Stimulated activated CD4-positive, alpha-beta T cell treated with anti-CD3 and anti-CD28 coated beads, Interleukin-1b, Interleukin-23, amount 100 ng/mL, for 24 hours (primary cell): ENCODE measurements around the gene ZC3H7B.
"Not testable (repeated sequence)": the region's sequence is repeated elsewhere in the genome, so short reads cannot be mapped to it uniquely, and the experiment has no call there.

Source experiments
- DNase-seq, 4 experiments: peaks; one replicate each; pipeline ENCODE4 v3.0.0-alpha.2; 2020; ENCODE audit warnings: low read depth in 4 of 4, low spot score in 1 of 4

The ZC3H7B gene

GRCh38 chr22:41381329-41382097 is 80.2 kb downstream of the ZC3H7B start, which contains the start of gene TEF:
TEF (plus strand) TSS chr22:41381942; CDS start chr22:41382045, 103 bp downstream.
- peak; percentile 89 to 97 (median 92) for DNase-seq

GRCh38 chr22:41382098-41382578 is 80.8 kb downstream of the ZC3H7B start:
- DNase-seq, result peak; percentile 18 to 47 (median 38)

GRCh38 chr22:41382610-41383009 is 81.3 kb downstream of the ZC3H7B start:
- DNase-seq, result no peak

GRCh38 chr22:41383085-41383484 is 81.8 kb downstream of the ZC3H7B start:
- DNase-seq, result no peak

- no peak for DNase-seq
Measured at GRCh38 chr22:41384128-41384527, 82.8 kb downstream of the ZC3H7B start.

GRCh38 chr22:41387341-41387740 is 86.0 kb downstream of the ZC3H7B start:
- no peak for DNase-seq

- DNase-seq, result no peak
Measured at GRCh38 chr22:41394012-41394356, 92.7 kb downstream of the ZC3H7B start.

GRCh38 chr22:41395531-41396240 is 94.4 kb downstream of the ZC3H7B start:
- no peak for DNase-seq

GRCh38 chr22:41397143-41397811 is 96.0 kb downstream of the ZC3H7B start:
- DNase-seq, result no peak

- DNase-seq, result no peak
Measured at GRCh38 chr22:41398921-41399320, 97.6 kb downstream of the ZC3H7B start.

- DNase-seq, result no peak
Measured at GRCh38 chr22:41401781-41402648, 100.7 kb downstream of the ZC3H7B start.

GRCh38 chr22:41402851-41403250 is 101.5 kb downstream of the ZC3H7B start:
- DNase-seq, result not testable (repeated sequence)

- DNase-seq, result peak; percentile 68 to 76 (median 74)
Measured at GRCh38 chr22:41403532-41404318, 102.4 kb downstream of the ZC3H7B start.

- DNase-seq, result no peak
Measured at GRCh38 chr22:41405588-41405987, 104.3 kb downstream of the ZC3H7B start.

- DNase-seq, result no peak
Measured at GRCh38 chr22:41406410-41406809, 105.1 kb downstream of the ZC3H7B start.

GRCh38 chr22:41407433-41407832 is 106.1 kb downstream of the ZC3H7B start:
- no peak for DNase-seq

GRCh38 chr22:41408665-41409064 is 107.3 kb downstream of the ZC3H7B start:
- DNase-seq, result no peak
